Measurements from ENCODE around the gene CLDN6.

Gene CLDN6

DNA sequence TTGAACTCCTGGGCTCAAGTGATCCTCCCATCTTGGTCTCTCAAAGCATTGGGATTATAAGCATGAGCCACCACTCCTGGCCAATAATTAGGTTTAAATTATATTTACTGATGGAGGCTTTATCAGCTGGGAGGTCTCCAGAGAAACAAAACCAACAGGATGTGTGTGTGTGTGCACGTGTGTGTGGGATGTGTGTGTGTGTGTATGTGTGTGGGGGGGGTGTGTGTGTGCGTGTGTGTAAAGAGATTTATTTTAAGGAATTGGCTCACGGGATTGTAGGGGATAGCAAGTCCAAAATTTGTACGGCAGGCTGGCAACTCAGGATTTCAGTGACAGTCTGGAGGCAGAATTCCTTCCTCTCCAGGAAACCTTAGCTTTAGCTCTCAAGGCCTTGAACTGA is 33.0 kb upstream of the CLDN6 start:
- DNase-seq = no peak

DNA sequence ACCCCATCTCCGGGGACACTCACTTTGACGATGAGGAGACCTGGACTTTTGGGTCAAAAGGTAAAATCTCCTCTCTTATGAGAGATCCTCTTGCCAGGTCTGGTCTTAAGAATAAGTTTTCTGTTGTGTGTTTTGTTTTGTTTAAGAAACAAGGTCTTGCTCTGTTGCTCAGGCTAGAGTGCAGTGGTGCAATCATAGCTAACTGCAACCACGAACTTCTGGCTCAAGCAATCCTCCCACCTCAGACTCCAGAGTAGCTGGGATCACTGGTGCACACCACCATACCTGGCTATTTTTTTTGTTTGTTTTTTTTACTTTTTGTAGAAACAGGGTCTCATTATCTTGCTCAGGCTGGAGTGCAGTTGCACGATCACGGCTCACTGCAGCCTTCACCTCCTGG is 32.5 kb upstream of the CLDN6 start:
- no peak for DNase-seq

DNA sequence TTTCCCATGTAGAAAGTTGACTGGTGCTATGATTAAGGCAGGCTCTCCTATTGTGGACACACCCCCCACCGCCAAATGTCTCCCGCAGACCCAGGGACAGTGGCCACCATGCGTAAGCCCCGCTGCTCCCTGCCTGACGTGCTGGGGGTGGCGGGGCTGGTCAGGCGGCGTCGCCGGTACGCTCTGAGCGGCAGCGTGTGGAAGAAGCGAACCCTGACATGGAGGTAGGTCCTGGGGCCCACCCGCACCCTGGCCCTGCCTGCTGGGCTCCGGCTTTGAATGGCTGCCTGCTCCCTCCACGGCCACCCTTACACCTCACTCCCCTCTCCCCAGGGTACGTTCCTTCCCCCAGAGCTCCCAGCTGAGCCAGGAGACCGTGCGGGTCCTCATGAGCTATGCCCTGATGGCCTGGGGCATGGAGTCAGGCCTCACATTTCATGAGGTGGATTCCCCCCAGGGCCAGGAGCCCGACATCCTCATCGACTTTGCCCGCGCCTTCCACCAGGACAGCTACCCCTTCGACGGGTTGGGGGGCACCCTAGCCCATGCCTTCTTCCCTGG is 32.0 kb upstream of the CLDN6 start:
- no peak for DNase-seq

DNA sequence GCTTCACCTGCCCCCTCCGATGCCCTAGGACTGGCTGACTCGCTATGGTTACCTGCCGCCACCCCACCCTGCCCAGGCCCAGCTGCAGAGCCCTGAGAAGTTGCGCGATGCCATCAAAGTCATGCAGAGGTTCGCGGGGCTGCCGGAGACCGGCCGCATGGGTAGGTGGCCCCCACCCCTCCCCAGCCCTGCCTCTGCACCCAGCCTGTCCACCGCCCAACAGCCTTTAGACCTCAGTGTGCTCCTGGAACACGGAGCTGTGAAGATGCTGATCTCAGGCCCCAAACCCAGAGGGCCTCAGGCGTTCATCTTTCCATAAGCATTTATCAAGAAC is 29.4 kb upstream of the CLDN6 start:
- DNase-seq = no peak

DNA sequence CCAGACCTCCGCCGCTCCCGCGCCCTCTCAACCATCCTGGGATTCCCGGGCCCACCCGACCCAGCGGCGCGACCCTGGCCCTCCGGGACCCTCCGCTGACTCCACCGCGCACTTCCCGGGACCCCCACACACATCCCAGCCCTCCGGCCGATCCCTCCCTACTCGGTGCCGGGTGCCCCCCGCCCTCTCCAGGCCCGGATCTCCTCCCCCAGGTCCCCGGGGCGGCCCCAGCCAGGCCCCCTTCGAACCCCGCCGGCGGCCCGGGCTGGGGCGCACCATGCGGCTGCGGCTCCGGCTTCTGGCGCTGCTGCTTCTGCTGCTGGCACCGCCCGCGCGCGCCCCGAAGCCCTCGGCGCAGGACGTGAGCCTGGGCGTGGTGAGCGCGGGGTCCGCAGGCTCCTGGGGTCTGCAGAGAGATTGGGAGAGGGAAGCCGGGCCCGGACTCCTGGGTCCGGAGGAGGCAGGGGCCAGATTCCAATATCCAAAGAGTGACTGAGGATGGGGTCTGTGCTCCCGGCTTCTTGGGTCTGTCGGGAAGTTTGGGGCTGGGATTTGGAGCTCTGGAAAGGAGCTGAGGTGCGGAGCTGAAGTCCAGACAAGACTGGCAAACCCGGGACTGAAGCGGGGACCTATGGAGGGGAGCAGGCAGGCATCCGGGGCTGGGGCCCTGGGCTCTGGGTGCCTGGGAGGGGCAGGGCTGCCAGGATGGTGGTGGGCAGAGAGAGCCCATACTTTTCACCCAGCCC is 28.8 kb upstream of the CLDN6 start:
- DNase-seq = no peak

DNA sequence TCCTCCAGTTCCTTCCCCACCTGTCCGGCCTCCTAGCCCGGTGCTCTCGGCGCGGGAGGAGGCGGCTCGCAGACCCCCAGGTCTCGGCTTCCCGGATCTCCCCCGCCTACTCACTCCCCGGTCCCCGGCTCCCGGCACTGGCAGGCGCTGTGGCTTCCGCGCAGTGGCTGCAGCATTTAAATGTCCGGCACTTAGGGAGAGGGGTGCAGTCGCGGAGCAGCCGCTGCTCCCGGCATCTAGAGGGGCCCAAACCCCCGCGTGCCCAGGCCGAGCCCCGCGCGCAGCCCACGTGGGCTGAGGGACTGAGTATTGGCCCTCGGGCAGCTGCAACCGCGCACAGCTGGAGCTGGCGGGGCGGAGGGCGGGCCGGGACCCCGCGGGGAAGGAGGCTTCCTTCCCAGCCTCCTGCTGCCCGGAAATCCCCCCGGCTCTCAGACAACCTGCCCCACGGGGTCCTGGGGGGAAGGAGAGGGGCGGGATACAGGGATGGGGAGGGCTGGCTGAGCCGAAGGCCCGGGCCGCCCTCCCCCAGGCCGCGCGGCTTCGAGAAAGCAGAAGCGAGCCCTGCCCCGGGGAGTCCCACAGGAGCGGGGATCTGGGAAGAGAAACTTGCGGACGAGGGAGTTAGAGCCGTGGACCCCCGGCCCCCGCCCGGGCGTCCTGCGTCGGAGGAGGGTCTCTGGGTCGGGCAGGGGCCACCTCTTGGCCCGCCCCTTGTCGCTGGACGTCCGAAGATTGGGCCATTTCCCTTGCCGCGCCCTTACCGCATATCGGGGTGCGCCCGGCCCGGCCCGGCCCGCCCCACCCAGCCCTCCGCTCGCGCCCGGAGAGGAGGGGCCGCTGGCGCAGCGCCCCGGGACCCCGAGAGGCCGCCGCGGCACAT is 28.0 kb upstream of the CLDN6 start, which contains the start of gene MMP25:
Gene MMP25, plus strand, starts transcription at position 804 of the 883 bp plus-strand sequence. CDS start 357 bp downstream, outside the sequence.
- DNase-seq = no peak

DNA sequence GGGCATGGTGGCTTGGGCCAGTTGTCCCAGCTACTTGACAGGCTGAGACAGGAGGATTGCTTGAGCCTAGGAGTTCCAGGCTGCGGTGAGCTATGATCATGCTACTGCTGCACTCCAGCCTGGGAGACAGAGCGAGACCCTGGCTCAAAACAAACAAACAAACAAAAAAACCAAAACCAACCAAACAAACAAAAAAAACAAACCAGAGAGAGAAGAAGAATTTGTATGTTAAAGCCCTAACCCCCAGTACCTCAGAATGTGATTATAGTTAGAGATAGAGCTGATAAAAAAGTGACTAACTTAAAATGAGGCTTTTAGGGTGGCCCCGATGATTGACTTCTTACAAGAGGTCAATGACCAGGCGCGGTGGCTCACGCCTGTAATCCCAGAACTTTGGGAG is 26.7 kb upstream of the CLDN6 start:
- DNase-seq = no peak

DNA sequence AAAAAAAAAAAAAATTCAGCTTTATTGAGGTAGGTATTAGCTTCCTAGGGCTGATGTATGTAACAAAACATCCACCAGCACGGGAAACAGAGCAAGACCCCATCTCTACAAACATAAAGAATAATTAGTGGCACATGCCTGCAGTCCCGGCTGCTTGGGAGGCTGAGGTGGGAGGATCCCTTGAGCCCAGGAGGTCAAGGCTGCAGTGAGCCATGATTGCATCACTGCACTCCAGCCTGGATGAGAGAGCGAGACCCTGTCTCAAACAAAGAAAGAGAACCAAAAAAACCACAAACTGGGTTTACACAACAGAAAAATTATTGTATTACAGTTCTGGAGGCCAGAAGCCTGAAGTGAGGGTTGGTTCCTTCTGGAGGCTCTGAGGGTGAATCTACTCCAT is 24.4 kb upstream of the CLDN6 start:
- DNase-seq = no peak

DNA sequence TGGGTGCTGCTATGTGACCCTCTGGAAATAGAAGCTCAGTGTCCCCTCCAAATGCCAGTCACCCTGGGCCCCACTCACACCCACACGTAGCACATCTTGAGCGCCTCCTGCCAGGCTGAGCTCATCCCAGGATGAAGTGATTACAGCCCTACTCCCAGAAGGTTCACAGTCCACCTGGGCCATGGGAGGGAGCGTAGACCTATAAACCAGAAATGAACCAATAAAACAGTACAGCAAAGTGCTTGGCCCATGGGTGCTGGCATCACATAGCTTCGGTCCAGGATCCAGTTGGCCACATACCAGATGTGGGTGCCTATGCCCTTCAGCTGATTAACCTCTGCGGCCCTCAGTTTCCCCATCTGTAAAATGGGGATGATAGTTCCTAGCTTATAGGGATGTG is 20.9 kb upstream of the CLDN6 start:
- DNase-seq = no peak

DNA sequence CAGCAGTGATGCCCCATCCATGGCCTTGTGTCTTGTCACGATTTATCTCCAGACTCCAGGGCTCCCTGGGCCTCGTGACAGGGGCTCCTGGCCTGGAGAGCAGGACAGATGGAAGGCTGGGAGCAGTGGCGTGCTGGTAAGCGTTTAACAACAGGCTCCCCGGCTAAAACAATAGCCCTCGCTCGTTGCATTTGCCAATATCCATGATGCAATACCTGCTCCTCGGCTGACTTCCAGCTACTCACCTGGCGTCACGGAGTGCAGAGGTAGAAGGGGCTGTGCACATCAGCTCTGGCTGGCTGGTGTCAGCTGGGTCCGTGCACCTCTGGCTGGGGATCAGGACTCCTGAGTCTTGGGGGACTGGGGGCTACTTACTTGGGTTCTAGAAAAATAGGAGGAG is 20.3 kb upstream of the CLDN6 start:
- DNase-seq = no peak

DNA sequence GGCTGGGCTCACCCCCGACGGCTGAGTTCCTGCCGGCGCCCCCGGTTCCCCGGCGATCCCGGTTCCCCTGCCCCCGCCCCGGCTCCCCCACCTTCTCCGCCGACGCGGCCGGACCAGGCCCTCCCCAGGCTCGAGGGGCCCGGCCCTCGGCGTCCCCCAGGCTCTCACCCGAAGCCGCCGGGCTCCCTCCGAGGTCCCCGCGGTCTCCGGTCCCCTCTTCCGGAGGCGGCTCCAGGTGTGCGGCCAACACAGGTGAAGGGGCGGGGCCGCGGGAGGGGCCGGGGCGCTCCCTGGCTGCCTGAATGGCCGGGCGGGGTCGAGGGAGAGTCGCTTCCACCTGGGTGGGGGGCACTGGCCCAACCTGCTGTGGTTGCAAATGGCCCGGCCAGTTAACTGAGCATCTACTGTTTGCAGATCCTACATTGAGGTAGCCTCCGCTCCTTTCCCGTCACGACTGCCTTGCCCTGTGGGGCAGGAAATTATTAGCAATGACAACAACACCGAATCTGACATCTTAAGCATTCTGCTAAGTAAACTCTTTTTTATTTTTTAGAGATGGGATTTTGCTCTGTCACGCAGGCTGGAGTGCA is 18.8 kb upstream of the CLDN6 start, which contains the start of gene BICDL2:
Gene BICDL2, minus strand, starts transcription at position 219 of the 590 bp plus-strand sequence. CDS start 1,448 bp downstream, outside the sequence.
- DNase-seq = no peak

DNA sequence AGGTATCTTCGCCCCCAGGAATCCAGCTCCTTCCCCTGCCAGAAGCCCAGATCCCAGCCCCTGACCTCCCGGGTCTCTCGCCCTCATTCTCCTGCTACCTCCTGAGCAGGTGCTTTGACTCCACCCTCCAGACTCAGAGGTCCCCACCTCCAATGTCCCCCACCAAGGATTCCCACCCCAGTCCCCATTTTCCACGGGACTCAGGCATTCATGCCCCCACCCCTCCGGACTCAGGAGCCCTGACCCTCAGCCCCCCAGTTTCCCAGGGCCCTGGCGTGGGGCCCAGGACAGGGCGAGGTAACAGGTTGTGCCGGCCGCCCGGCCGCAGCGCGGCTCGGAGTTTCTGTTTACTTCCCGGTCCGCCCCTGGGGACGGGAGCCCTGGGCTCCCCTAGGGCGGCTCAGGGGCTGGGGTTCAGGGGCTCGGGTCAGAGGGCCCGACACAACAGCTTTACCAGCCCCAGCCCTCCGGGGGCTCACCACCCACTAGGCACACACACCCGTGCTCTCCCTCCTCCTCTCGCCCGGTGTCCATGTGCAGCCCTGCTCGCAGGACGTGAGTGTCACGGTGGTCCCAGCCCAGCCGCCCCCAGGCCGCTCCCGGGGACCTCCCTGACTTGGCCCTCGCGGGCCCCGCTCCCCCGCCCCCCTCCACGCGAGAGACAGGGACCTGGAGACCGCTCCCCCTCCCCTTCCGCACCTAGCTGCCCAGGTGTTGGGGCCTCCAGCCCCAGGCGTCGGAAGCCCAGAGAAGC is 18.2 kb upstream of the CLDN6 start:
- no peak for DNase-seq

DNA sequence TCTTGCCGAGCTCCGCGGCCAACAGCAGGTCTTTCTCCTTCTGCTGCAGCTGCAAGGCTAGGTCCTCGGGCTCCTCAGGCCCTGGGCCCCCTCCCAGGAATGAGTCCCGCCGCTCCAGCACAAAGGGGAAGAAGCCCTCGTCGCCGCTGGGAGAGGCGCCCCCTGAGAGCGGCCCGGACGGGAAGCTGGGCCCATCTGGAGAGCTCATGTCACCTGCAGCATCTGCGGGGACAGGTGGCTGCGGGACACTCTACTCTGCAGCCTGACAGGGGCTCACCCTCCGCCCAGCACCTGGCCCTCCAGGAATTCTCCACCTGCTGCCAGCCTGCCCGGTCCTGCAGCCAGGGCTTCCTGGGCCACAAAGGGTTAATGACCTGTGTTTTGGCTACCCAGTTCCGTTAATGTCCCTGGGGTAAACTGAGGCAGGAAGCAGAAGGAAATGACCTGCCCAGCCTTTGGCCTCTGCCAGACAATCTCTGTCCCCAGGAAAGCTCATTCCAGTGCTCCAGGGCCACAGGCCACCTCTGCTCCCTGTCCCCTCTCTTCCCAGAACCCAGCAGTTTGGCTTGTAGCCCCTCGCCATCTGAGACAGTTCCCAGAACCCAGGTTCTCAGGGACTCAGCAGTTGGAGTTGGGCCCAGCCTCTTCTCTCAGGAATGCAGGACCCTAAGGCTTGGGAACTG is 17.4 kb upstream of the CLDN6 start:
- DNase-seq = no peak

DNA sequence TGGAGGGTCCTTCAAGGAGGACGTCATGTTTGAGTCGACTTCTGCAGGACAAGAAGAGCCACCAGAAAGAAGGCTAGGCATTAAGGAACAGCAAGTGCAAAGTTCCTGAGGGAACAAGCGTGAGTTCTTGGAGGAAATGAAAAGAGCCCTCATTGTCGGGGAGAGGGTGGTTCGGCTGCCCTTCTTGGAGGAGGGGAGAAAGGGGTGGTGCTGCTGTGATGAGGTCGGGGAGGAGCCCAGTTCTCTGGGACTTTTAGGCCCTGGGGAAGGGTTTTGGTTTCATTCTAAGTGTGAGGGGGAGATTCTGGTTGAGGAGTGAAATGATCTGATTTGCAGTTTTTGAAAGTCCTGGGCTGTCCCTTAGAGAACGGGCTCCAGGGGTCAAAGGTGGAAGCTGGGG is 14.6 kb upstream of the CLDN6 start:
- no peak for DNase-seq

DNA sequence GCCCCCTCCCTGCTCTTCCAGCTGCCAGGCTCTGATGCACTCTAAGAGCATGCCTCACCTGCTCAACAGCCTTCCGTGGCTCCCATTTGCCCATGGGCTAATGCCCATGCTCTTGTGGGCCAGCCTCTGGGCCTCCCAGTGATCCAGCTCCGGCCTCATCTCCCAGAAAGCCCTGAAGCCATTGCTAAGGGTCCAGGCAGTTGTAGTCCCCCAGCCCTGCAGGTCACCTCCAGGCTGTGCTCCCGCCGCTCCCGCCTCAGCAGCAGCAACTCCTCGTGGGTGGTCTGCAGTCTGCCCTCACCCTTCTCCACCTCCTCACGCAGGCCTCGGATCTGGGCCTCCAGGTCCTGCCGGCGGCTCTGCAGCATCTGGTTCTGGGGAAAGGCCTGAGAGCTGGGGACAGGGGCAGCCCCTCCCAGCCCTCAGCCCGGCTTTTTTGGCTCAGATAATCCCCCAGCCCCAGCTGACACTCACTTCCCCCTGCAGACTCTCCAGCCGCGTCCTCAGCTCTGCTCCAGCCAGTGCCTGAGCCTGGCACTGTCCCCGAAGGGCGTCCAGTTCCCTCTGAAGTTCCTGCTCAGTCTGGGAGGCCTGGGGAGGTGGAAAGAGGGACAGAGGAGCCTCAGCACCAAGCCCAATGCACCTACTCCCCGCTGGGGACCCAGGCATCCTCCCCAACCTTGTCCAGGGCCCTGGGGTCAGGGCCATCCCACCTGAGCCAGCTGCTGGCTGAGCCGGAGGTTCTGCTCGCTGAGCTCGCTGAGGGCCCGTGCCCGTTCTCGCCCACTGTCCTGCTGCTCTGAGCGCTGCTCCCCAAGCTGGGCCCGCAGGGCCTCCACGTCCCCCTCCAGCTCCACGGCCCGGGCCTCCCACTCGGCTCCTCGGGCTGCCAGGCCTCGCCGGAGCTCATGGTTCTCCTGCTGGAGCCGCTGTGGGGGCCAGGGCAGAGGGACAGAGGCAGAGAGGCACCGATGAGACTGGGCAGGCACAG is 12.5 kb upstream of the CLDN6 start:
- no peak for DNase-seq

DNA sequence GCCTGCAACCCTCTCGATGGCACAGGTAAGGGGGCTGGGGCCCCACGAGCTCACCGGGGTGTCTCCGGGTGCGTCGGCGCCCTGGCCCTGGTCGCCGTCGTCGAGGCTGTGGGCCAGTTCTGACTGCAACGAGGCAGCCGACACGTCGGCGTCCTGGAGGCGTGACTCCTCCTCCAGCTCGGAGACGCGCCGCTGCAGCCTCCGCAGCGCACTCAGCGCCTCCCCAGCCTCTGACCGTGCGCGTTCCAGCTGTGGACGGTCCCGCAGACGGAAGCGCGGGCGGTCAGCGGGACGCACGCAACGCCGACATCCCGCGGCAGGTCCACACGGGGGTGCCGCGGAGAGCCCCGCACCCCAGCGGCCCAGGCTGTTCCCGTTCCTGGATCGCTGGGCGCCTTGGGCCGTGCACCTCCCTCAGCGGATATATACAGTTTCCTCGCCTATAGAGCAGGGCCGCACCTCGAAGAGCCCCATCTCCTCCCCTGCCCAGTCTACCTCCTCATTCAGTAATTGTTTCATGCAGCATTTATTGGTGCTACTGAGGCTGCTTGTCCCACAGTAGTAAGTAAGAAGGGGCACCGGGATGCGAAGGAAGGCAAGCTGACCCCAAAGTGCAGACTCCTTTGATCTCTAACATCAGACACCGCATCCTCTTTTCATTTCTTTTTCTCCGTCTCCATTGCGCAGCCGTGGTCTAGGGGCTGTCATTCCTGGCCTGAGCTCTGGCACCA is 11.7 kb upstream of the CLDN6 start:
- no peak for DNase-seq

DNA sequence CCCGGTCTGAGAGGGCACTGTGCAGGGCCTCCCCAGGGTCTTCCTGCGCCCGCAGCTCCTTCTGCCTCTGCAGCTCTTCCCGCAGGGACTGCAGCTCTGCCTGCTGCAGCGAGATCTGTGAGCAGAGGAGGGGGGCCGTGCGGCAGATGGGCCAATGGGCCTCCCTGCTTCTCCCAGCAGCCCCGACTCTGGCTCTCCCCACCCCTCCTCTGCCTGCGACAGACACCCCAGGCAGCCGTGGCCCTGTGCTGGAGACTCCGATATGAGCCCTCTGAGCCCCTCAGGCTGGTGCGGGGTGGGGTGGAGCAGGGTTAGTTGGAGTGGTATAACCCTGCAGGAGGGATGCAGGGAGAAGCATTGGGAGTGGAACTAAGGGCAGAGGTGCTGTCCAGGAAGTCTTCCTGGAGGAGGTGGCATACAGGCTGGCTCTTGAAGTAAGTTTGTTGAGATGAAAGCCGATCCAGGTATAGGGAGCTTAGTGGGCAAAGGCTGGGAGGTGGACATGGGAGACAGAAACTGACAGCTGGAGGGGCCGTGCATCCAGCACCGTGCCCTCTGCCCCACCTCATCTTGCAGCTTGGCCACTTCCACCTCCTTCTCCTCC is 10.8 kb upstream of the CLDN6 start:
- no peak for DNase-seq

DNA sequence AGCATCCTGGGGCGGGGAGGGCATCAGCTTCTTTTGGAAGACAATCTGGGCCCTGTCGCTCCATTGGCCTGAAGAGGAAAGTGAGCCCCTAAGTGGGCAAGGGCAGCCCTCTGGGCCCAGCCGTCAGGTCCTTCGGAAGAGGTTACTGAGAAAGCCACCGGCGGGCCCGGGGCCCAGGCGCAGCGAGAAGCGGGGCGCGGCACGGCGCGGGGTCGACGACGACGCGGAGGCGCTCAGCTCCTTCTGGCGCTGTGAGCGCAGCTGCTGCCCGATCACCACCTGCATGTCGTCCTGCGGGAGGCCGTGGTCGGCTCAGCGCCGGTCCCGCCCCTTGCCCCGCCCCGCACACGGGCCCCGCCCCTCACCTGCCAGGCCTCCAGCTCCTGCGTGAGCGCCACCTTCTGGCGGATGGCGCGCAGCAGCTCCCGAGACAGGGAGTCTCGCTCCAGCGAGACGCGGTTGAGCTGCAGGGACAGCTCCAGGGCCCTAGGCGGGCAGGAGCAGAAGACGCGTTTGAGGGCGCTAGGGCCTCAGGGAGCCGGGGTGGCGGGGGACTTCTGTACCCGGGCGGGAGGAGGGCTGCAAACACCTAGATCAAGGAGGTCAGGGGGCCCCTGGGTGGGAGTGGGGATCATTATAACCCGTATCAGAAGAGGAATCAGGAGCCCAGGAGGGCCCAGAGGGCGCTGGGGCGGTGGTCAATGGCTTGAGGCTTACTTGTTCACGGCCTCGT is 10.2 kb upstream of the CLDN6 start:
- DNase-seq = peak; percentile 87

DNA sequence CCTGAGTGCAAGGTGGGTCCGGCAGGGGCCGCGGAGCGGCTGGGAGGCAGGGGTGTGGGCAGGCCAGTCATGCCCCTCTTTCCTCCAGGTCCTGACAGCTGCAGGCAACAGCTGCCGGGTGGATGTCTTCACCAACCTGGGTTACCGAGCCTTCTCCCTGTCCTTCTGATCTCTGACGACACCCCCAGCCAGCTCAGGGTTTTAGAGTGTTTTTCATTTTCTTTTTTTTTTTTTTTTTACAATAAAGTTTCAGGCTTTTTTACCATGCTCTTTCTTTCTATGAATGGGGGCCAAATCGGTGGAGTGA is 9.5 kb upstream of the CLDN6 start:
- DNase-seq = no peak

Data from OCI-M1 (cell line).